ENCODE data around the gene TRIL.

DNA sequence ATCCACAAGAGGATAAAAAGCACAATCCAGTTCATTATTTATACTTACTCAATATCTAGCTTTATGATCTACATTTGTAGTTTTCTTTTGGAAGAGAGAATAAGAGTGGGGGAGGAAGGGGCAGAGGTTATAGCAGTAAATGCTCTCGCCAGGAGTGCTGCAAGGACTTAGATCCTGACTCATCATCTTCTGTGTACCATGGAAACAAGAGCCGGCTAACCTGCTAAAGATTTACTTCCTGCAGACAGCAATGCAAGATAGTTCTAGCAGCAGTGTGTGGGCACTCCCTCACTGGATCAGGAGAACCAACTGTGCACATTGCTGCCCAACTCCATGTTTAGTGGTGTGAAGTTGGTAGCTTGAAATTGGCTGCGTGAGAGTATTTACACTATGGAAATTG lies 47.7 kb upstream of the TRIL start:
- TF ChIP-seq, protein P1, sequence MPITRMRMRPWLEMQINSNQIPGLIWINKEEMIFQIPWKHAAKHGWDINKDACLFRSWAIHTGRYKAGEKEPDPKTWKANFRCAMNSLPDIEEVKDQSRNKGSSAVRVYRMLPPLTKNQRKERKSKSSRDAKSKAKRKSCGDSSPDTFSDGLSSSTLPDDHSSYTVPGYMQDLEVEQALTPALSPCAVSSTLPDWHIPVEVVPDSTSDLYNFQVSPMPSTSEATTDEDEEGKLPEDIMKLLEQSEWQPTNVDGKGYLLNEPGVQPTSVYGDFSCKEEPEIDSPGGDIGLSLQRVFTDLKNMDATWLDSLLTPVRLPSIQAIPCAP (CRISPR knock-in tag; IDR thresholded peaks at IDR 0.05), result no peak
- TF ChIP-seq JAZF1 (CRISPR knock-in tag; IDR thresholded peaks at IDR 0.05) (no peak), NR2C2 (CRISPR knock-in tag; IDR thresholded peaks at IDR 0.05) (no peak), TP53 (CRISPR knock-in tag; IDR thresholded peaks at IDR 0.05) (no peak)
